HG03558 (cell line): ENCODE data around the gene TENM4.

Source experiments
- ATAC-seq: cut with Tn5 transposase; IDR thresholded peaks from one replicate; pipeline ENCODE4 v1.9.1; 2021; ENCODE audit warnings: moderate number of reproducible peaks; ENCODE audit not compliant: unreplicated experiment; ENCODE audit errors: extremely low read depth

TENM4 gene

DNA sequence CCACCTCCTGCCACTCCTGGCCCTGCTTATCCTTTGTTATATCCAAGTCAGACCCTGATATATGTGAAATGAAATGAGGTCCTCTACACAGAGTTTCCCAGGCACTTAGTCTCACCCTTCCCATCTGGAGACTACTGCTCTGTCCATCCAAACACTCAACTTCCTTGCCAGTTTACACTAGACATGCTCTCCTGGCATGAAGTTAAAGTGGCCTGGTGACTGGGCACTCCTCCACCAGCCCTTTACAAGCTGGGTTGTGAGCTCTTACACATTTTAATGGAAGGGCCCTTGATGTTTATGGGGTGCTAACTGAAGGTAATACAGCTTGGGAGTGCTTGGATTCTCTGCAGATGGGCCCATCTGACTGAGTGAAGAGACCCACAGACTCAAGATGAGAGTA, 650.0 kb downstream of the TENM4 start:
- ATAC-seq = no peak

DNA sequence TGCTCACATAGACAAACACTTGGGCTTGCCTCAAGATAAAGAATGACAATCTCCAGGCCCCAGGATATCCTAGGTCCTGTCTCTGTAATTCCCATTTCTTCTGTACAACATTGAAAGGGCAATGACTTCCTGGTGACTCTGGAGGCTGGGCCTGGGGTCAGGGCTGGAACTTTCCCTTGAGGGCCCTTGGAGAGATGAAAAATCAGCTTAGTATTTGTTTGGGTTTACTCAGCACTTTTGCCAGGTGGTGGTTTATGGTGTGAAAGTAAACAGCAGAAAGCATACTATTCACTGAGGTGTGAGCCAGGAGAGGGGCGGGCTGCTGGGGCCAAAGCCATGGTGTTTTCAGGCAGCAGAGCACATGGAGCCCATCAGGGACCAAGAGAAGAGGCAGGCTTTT, 651.5 kb downstream of the TENM4 start:
- ATAC-seq = no peak

DNA sequence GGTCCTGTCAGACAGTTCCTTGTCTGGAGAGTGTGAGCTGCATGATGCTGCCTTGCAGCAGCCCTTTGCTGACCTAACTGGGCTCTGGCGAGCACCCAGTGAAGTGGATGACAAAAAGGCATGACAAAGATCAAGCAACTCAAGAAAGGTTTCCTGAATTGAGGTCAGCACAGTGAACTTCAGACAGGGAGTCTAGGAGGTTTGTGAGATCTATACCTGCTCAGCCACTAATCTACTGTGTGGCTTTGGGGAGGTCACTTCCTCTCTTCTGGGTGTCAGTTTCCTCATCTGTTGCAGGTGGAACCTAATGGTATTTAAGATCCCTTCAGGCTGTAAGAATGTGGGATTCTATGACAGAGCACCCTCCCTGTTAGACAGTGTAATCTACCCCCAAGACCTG, 652.3 kb downstream of the TENM4 start:
- no peak for ATAC-seq

DNA sequence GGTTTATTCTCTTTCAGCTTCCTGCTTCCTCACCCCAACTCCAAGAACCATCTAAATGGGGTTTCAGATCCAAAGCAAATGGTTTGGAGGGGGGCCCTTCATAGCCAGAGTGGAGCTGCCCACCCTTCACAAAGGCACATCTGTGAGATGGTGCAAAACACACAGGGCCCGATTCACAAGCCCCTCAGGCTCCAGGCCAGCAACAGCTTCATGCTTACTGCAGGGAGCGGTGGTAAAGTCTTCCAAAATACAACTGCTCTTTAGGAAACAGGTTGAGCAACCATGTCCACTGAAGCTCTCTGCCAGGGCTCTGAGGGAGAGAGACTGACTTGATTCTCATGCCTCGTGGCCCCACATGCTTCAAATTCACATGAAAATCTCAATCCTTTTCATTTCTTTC, 653.1 kb downstream of the TENM4 start:
- no peak for ATAC-seq

DNA sequence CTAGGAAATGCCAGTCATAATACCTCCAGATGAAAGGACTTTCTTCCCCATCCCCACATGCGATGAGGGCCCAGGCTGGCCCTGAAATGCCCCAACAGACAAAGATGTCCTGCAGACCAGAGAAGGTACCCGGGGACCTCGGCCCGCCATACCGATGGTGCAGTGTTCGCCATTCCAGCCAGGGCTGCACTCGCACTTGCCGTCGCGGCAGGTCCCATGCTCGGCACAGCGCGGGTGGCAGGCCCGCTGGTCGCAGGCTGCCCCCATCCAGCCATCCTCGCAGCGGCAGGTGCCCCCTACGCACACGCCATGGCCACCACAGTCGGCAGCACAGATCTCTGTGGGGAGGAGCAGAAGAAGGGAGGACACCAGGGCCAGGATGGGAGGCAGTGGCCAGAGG, 654.1 kb downstream of the TENM4 start:
- no peak for ATAC-seq

DNA sequence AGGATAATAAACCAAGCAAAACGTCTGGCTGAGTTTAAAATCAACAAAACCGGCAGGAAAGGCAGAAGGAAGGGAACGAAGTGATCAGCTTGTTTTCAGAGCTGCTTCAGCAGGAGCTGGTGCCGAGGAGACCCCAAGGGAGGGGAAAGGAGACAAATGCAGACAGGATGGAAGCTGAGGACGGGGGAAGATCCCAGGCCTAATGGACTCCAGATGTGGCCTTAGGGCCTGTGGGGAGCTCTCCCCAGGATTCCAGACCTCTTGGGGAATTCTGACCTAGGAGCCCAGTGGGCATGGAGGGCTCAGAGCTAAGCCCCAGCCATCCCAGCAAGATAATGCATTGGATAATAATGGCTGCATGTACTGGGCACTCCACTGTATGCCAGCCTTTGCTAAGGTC, 654.7 kb downstream of the TENM4 start:
- ATAC-seq = no peak

DNA sequence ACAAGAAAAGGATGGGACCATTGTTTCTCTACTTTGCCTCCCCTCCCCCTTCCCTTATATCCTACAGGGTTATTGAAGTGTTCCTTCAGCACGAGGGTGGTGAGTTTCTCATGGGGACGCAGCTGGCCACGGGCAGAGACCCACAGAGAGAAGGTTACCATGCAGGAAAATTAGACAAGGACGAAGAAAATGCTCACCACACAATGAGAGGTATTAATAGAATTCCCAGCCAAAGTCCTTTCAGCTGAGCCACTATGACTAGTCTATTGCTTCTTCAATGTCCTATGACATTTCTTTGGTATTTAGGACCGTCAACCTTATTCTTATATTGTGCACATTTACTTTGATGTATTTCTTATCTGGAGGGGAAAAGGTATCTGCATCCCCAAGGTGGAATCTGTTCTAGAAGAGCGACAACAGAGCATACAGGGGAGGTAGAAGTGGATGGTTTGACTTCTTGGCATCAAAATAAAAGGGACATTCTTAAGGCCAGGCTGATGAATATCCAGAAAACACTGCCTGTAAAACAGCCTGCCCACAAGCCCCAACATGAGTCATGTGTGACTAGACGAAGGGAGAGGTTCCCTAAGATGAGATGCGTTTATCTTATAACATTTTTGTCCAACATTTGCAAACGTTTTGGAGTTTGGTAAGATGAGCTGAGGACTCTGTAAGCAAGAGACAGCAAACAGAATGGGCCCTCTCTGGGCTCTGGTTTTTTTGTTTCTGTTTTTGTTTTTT, 656.3 kb downstream of the TENM4 start:
- no peak for ATAC-seq

DNA sequence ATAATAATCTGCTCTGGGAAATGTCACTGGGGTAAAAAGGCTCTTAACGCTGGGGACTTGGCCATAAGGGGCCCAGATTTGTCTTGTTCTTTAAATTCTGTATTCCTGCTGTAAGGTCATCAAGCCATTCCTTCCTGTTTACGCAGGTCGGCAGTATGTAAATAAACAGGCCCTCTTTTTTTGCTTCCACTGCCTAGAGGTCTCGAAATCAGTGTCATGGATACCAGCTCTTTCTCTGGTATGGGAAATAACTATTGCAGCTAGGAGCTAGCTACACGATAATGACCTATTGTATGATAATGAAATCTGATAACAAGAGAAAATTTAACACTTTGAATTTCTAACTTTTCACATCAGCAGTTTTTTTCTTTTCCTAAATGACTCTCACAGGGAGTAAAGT, 657.0 kb downstream of the TENM4 start:
- ATAC-seq = no peak

DNA sequence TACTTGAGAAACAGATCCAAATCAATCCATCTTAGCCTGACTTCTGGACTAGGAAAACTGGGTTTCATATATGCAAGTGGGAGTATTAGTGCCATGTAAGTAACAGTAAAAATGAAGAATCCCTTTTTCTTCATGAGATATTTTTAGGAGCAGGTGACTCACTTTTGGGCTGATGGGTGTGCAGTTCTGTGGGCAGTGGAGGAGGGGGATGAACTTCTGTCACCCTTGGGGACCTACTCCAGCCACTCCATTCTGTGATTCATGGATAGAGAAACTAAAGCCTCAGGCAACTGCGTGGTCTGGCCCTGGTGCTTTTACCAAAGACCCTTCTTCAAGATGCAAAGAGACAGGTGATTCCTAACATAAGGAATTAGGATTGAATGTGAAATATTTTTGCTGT, 657.5 kb downstream of the TENM4 start:
- no peak for ATAC-seq

DNA sequence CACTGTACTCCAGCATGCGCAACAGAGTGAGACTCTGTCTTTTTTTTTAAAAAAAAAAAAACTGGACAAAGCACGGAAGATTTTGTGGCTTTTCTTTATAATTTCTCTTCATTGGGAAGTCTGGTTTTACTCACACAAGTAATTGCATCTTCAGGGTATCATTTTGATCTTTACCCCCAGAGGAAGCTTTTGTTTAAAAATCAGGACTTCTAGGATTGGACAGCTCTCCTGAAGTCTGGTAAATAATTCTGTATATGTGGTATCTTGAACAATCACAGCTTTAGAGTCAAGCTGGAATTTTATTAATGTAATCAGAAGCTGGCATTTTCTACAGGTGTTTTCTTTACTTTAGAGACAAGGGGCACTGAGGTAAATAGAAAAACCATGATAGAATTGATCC, 658.1 kb downstream of the TENM4 start:
- no peak for ATAC-seq

DNA sequence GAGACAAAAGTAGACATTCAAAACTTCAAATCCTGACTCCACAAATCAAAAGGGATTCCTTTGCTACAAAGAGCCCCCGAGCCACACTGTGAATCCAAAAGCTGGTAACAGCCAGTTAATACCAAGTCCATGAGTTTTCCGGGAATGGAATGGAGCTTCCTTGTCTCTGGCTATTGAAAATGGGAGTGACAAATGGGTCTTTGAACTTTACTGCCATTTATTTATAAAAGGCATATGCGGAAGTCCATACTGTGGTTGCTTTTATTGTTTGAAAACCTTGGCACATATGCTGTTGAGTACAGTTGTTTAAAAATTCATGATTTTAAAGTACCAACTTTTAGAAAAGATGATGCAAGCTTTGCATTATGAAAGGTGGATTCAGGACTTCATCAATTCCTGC, 659.9 kb downstream of the TENM4 start:
- no peak for ATAC-seq

DNA sequence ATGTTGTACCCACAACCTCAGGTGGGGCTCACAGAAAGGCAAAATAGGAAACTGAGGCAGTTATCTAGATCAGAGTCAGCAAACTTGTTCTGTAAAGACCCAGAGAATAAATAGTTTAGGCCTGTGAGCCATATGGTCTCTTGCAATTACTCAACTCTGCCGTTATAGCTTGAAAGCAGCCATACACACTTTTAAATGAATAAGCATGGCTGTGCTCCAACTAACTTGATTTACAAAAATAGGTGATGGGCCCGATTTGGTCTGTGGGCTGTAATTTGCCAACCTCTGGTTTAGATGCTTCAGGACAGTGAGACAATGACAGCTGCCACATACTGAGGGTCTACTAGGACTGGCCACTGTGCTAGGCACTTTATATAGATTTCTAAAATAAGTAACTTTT, 667.3 kb downstream of the TENM4 start:
- no peak for ATAC-seq

DNA sequence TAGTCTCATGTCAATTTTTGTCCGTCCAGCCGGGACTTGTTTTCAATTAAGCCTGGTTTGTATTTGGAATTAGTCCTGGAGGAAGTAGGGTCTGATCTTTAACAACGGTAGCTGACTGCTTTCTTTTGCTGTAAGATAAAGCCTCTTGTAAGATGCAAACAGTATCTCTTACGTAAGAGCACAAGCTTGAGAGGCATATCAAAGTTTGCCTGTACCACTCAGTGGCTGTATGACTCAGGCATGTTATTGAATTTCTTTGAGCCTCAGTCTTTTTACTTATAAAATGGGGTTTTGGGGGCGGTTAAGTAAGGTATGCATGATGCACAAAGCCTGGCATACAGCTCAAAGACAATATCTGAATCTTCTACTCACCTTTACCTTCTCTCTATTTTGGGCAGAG, 667.8 kb downstream of the TENM4 start:
- ATAC-seq = no peak

DNA sequence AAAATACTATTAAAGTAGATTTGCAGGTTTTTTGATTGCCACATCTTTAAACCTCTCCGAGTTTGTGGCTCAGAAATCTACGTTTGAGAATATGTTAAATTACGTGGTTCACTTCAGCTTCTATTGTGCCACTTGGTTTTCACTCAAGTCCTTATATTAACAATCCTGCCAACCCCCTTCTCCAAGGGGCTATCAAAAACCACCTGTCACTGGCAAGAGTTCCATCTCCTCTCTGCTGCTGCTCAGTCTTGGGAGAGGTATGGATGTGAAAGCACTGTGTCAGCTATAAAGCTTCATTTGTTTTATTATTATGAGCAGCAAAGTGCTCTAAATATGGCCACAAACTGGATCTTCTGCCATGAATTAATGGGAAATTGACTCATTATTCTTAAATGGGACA, 668.6 kb downstream of the TENM4 start:
- no peak for ATAC-seq

DNA sequence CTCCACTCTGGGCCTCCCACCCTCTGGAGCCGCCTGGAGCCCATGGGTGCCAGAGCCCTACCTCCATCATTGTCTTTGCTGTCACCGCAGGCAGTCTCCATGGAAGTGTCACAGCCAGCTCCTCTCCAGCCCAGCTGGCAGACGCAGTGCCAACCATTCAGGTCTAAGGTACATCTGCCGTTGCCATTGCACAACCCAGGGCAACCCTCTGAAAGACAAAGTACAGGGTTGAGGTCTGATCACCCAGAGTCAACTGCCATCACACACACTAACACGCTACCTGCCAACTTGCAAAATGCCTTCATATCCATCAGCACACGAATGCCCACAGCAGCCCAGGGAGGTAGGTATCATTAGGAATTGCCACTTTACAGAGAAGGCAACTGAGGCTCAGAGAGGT, 669.9 kb downstream of the TENM4 start:
- no peak for ATAC-seq

DNA sequence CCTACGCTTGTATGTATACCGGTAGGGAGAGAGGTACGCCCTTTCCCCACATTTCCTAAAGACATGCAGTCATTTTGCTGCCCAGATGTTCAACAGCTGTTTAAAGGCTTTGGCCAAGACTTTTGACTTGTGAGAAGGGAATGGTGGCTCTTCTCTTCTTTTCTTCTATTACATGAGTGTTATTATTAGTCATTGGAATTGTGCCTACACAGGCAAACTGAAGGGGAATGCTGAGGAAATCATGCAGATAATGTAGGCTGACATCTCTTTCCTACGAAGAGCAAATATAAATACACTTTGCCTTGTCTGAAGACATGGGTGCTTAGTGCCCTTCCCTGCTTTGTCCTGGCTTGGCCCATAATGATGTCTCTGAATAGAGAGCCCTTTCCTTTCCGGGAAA, 671.9 kb downstream of the TENM4 start:
- no peak for ATAC-seq

DNA sequence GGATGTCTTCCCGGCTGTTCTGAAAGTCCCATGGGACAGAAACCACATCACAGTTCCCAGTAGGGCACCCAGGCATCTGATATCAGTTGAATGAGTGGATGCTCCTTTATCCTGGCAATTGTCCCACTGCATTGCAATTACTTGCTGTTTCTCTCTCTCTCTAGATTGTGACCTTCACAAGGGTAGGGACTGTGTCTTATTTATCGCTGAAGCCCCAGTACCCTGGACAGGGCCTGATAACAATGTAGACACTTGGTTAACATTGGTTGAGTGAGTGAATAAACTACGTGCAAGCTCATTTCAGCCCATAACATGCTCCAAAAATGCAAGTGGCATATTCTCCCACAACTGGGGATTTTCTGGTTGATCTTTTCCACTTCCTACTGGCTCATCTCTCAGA, 672.5 kb downstream of the TENM4 start:
- no peak for ATAC-seq

DNA sequence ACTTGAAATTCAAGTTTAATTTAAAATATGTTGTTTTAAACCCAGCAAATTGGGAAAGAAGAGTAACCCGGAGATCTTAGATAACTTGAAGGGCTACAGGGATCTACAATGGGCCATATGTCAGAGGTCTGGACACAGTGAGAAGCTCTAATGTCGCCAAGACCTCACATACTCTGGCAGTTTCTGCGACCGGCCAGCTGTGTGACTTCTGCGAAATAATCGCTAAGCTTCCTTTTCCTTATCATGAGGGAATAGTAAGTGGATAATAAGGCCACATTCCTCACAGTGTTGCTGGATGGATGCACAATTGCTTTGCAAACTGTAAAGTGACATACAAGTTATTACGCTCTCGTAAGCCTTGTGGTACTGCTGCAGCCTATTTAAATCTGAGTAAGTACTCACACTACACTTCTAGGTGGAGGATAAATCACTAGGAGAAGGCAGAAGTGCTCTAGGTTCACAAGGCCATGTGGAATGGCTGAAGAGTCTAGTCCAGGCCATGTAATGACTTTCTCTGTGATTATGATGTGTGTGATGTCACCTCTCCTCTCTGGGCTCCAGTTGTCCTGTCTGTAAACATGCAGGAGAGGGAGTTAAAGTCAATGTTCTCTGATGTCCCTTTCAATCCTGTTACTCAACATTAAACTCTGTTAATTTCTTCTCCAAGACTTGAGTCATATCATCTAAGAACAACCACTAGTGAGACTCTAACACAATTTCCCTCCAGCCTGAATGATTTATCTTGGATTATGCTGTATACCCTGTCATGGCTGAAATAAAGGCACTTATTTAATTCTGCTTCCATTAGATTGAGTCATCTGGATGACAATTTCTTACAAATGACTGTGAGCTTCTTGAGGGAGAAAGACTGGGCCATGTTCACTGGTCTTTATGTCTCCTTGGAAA, 673.5 kb downstream of the TENM4 start:
- ATAC-seq = no peak

DNA sequence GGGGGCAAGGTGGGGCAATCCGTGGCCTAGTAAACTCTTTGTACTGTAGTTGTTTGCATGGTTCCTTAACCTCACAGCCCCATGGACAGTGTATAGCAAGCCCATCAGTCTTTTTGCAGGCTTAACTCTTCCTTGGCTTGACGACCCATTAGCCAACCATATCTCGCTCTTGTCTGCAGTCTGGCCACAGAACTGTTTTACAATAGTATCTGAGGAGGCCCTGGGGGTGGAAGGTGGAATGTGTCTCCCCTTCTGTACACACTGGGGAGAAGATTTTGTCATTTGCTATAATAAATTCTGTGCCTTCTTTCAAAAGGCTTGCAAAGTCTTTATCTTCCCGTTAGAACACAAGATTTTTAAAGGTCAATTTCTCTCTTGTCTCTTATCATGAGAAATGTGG, 675.9 kb downstream of the TENM4 start:
- no peak for ATAC-seq

DNA sequence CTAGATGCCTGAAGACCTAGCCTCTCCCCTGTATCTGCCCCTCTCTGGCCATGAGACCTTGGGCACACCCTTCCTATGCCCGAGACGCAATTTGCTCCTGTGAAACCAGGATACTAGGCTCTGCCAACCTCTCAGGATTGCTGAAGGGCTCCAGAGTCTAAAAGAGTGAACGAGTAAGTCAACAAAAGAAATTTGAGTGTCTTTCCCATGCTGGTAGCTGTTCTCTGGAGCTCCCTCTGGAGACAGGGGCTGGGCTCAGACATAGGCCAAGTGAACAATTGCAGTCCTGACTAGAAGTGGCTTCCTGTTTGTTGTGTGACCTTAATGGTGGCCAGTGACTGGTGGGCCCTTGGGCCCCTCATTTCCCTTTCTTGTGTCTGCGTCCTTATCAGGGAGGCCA, 677.2 kb downstream of the TENM4 start:
- ATAC-seq = no peak

DNA sequence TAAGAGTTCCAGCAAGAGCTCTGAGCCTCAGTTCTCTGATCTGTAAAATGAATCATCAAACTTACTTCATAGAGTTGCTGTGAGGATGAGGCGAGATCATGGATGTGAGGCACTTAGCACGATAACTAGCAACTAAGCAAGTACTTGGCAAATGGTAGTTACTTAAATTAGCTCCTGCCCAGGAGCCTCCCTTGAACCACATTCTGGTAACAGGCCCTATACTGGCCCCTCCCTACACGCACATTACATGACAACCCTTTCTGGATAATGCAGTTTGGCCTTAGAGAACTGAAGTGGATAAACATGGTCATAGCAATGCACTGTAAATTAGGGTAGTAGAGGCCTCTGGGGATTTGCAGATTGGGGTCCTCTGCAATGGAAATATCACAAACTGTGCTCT, 678.7 kb downstream of the TENM4 start:
- no peak for ATAC-seq

DNA sequence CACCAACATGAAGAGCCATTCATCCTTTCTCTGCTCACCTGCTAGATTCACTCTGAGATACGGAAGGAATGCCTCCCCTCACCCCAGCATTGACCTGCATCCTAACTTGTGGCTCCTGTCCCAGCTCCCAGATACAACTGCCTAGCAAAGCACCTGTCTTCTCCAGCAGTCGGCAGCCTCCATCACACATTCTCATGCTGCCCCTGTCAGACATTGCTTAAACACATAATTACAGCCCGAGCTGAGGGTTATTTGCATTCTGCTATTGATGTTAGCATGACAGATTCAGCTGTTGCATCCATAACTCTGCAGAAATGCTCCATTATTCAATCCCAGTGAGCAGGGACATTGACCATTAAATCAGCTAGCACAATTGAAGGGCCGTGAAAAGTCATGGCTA, 681.8 kb downstream of the TENM4 start:
- no peak for ATAC-seq
